ENCODE results near the gene TNFRSF9.
A peak's percentile ranks its signal among the peaks of the same experiment; 100 is the strongest.
"Not testable (repeated sequence)": the region's sequence is repeated elsewhere in the genome, so short reads cannot be mapped to it uniquely, and the experiment has no call there.

TNFRSF9 gene

GRCh38 chr1:7960867-7961215 is 20.2 kb upstream of the TNFRSF9 start:
- no peak for DNase-seq (ENCODE audit: low spot score)

GRCh38 chr1:7960165-7960564 is 19.5 kb upstream of the TNFRSF9 start:
- no peak for DNase-seq (ENCODE audit: low spot score)

GRCh38 chr1:7956218-7957032 is 15.8 kb upstream of the TNFRSF9 start:
- DNase-seq (ENCODE audit: low spot score), result no peak

- DNase-seq (ENCODE audit: low spot score), result no peak
Observed at GRCh38 chr1:7954683-7955082, 14.0 kb upstream of the TNFRSF9 start.

- peak; percentile 79 for DNase-seq (ENCODE audit: low spot score)
Observed at GRCh38 chr1:7953850-7954609, 13.4 kb upstream of the TNFRSF9 start.

- DNase-seq (ENCODE audit: low spot score), result not testable (repeated sequence)
Observed at GRCh38 chr1:7952791-7953190, 12.2 kb upstream of the TNFRSF9 start.

GRCh38 chr1:7948960-7949359 is 8.3 kb upstream of the TNFRSF9 start:
- DNase-seq (ENCODE audit: low spot score), result peak; percentile 86

GRCh38 chr1:7943251-7943650 is 2.6 kb upstream of the TNFRSF9 start:
- no peak for DNase-seq (ENCODE audit: low spot score)

- peak; percentile 36 for DNase-seq (ENCODE audit: low spot score)
Observed at GRCh38 chr1:7942214-7942921, 1.7 kb upstream of the TNFRSF9 start.

- DNase-seq (ENCODE audit: low spot score), result no peak
Observed at GRCh38 chr1:7941437-7941793, 776 bp upstream of the TNFRSF9 start.

- no peak for DNase-seq (ENCODE audit: low spot score)
Observed at GRCh38 chr1:7940034-7940433, 605 bp downstream of the TNFRSF9 start.

GRCh38 chr1:7938070-7938469 is 2.6 kb downstream of the TNFRSF9 start:
- no peak for DNase-seq (ENCODE audit: low spot score)

GRCh38 chr1:7932524-7933138 is 8.0 kb downstream of the TNFRSF9 start:
- no peak for DNase-seq (ENCODE audit: low spot score)

- DNase-seq (ENCODE audit: low spot score), result no peak
Observed at GRCh38 chr1:7931446-7931812, 9.2 kb downstream of the TNFRSF9 start.

GRCh38 chr1:7930645-7931445 is 9.8 kb downstream of the TNFRSF9 start:
- peak; percentile 37 for DNase-seq (ENCODE audit: low spot score)

GRCh38 chr1:7929637-7930036 is 11.0 kb downstream of the TNFRSF9 start:
- no peak for DNase-seq (ENCODE audit: low spot score)

GRCh38 chr1:7928247-7928646 is 12.4 kb downstream of the TNFRSF9 start:
- no peak for DNase-seq (ENCODE audit: low spot score)

GRCh38 chr1:7927061-7927460 is 13.6 kb downstream of the TNFRSF9 start:
- not testable (repeated sequence) for DNase-seq (ENCODE audit: low spot score)

GRCh38 chr1:7922301-7922700 is 18.3 kb downstream of the TNFRSF9 start:
- no peak for DNase-seq (ENCODE audit: low spot score)

- no peak for DNase-seq (ENCODE audit: low spot score)
Observed at GRCh38 chr1:7921796-7922195, 18.8 kb downstream of the TNFRSF9 start.

- DNase-seq (ENCODE audit: low spot score), result no peak
Observed at GRCh38 chr1:7919880-7920279, 20.8 kb downstream of the TNFRSF9 start.

- not testable (repeated sequence) for DNase-seq (ENCODE audit: low spot score)
Observed at GRCh38 chr1:7917971-7918370, 22.7 kb downstream of the TNFRSF9 start.
